H9 (cell line): ENCODE measurements around the gene PARM1. TPM values are rescaled to one million over a fixed set of nuclear protein-coding genes. Genes with fewer than 3 reads are reported as not detected.

Experiments used
- DNase-seq: peaks from one replicate; pipeline ENCODE4 v3.0.0-alpha.2; 2017
- H2AFZ ChIP-seq: one replicate; pipeline ENCODE4 v1.6.1; 2013; ENCODE audit warnings: mild to moderate bottlenecking, low read length, control low read depth, moderate library complexity
- H2AK5ac ChIP-seq: 2 replicates; pipeline ENCODE4 v1.6.1; 2013; ENCODE audit warnings: low read length, control low read depth, mixed read lengths; ENCODE audit not compliant: insufficient read length
- H2BK120ac ChIP-seq: one replicate; pipeline ENCODE4 v1.6.1; 2013; ENCODE audit warnings: low read depth, mild to moderate bottlenecking, low read length, control low read depth, inconsistent platforms; ENCODE audit not compliant: poor library complexity, severe bottlenecking
- H2BK12ac ChIP-seq: 2 replicates; pipeline ENCODE4 v1.6.1; 2013; ENCODE audit warnings: low read length, control low read depth, mixed read lengths, low read depth; ENCODE audit not compliant: insufficient read length
- H2BK15ac ChIP-seq: 2 replicates; pipeline ENCODE4 v1.6.1; 2013; ENCODE audit warnings: low read depth, low read length, control low read depth
- H2BK20ac ChIP-seq: one replicate; pipeline ENCODE4 v1.6.1; 2013; ENCODE audit warnings: low read depth, mild to moderate bottlenecking, low read length, control low read depth, inconsistent platforms; ENCODE audit not compliant: poor library complexity, severe bottlenecking
- H2BK5ac ChIP-seq: 2 replicates; pipeline ENCODE4 v1.6.1; 2013; ENCODE audit warnings: low read length, control low read depth, mixed read lengths; ENCODE audit not compliant: insufficient read length
- H3K14ac ChIP-seq: 2 replicates; pipeline ENCODE4 v1.6.1; 2013; ENCODE audit warnings: low read length, control low read depth; ENCODE audit not compliant: insufficient read depth
- H3K18ac ChIP-seq: 2 replicates; pipeline ENCODE4 v1.6.1; 2013; ENCODE audit warnings: low read depth, mild to moderate bottlenecking, mixed read lengths, low read length, control low read depth; ENCODE audit not compliant: insufficient read length
- H3K23ac ChIP-seq: 2 replicates; pipeline ENCODE4 v1.6.1; 2013; ENCODE audit warnings: low read length, control low read depth, mixed read lengths, low read depth; ENCODE audit not compliant: insufficient read length
- H3K23me2 ChIP-seq: 2 replicates; pipeline ENCODE4 v1.6.1; 2013; ENCODE audit warnings: low read depth, mild to moderate bottlenecking, mixed read lengths, low read length, control low read depth; ENCODE audit not compliant: insufficient read length, poor library complexity, severe bottlenecking
- H3K27ac ChIP-seq: 2 replicates; pipeline ENCODE4 v1.5.1; 2013; ENCODE audit warnings: low read length, control low read depth, mixed read lengths, low read depth; ENCODE audit not compliant: insufficient read length
- H3K27me3 ChIP-seq: 2 replicates; pipeline ENCODE4 v1.6.1; 2013; ENCODE audit warnings: low read length, control low read depth, inconsistent platforms; ENCODE audit not compliant: insufficient read depth
- H3K4ac ChIP-seq: 2 replicates; pipeline ENCODE4 v1.6.1; 2013; ENCODE audit warnings: low read depth, mild to moderate bottlenecking, control low read depth, inconsistent platforms, low read length, moderate library complexity
- H3K4me1 ChIP-seq: 2 replicates; pipeline ENCODE4 v1.6.1; 2013; ENCODE audit warnings: low read length, control low read depth, inconsistent platforms; ENCODE audit not compliant: insufficient read depth
- H3K4me2 ChIP-seq: 2 replicates; pipeline ENCODE4 v1.6.1; 2013; ENCODE audit warnings: low read length, control low read depth, mixed read lengths; ENCODE audit not compliant: insufficient read length, insufficient read depth
- H3K56ac ChIP-seq: 2 replicates; pipeline ENCODE4 v1.6.1; 2013; ENCODE audit warnings: low read depth, mild to moderate bottlenecking, mixed read lengths, low read length, control low read depth; ENCODE audit not compliant: insufficient read length
- H3K79me1 ChIP-seq: 2 replicates; pipeline ENCODE4 v1.6.1; 2013; ENCODE audit warnings: low read depth, mild to moderate bottlenecking, moderate library complexity, low read length, control low read depth, inconsistent platforms; ENCODE audit not compliant: insufficient read depth, poor library complexity, severe bottlenecking
- H3K79me2 ChIP-seq: 2 replicates; pipeline ENCODE4 v1.6.1; 2013; ENCODE audit warnings: low read length, control low read depth, inconsistent platforms; ENCODE audit not compliant: insufficient read depth
- H3K9ac ChIP-seq: 2 replicates; pipeline ENCODE4 v1.6.1; 2013; ENCODE audit warnings: low read length, control low read depth, mixed read lengths; ENCODE audit not compliant: insufficient read length; ENCODE audit errors: extremely low read depth
- H3K9me3 ChIP-seq: one replicate; pipeline ENCODE4 v1.6.1; 2013; ENCODE audit warnings: low read depth, low read length, inconsistent platforms; ENCODE audit not compliant: control insufficient read depth
- H3T11ph ChIP-seq: one replicate; pipeline ENCODE4 v1.6.1; 2013; ENCODE audit warnings: mild to moderate bottlenecking, low read length, control low read depth, inconsistent platforms
- H4K20me1 ChIP-seq: one replicate; pipeline ENCODE4 v1.6.1; 2013; ENCODE audit not compliant: control insufficient read depth, insufficient read length, insufficient read depth
- H4K5ac ChIP-seq: 2 replicates; pipeline ENCODE4 v1.6.1; 2013; ENCODE audit warnings: low read depth, mild to moderate bottlenecking, mixed read lengths, low read length, control low read depth; ENCODE audit not compliant: insufficient read length
- H4K8ac ChIP-seq: replicated peaks from 2 replicates; pipeline ENCODE4 v1.6.1; 2013; ENCODE audit warnings: low read length, control low read depth, mixed read lengths, low read depth; ENCODE audit not compliant: insufficient read length
- H4K91ac ChIP-seq: 2 replicates; pipeline ENCODE4 v1.6.1; 2013; ENCODE audit warnings: low read depth, mild to moderate bottlenecking, moderate library complexity, mixed read lengths, low read length, control low read depth; ENCODE audit not compliant: insufficient read length
- H3K27ac Mint-ChIP-seq, 3 experiments: 2 replicates in 2 of 3; 3 replicates in 1 of 3; pipeline ENCODE4 v1.8.0; 2020 to 2021; ENCODE audit warnings: mixed read lengths in 3 of 3, mild to moderate bottlenecking in 1 of 3, moderate library complexity in 1 of 3
- H3K27me3 Mint-ChIP-seq: 2 replicates; pipeline ENCODE4 v1.8.0; 2021; ENCODE audit warnings: low read depth, mild to moderate bottlenecking, moderate library complexity, mixed read lengths
- H3K36me3 Mint-ChIP-seq, 3 experiments: 2 replicates in 2 of 3; 3 replicates in 1 of 3; pipeline ENCODE4 v1.8.0; 2020 to 2021; ENCODE audit warnings: low read depth in 3 of 3, mixed read lengths in 3 of 3; ENCODE audit not compliant: insufficient read depth in 1 of 3
- H3K4me1 Mint-ChIP-seq, 2 experiments: 2 replicates each; pipeline ENCODE4 v1.8.0; 2020; ENCODE audit warnings: mixed read lengths in 2 of 2
- H3K4me3 Mint-ChIP-seq, 2 experiments: 2 replicates in 1 of 2; 3 replicates in 1 of 2; pipeline ENCODE4 v1.8.0; 2020 to 2021; ENCODE audit warnings: mild to moderate bottlenecking in 2 of 2, mixed read lengths in 2 of 2, moderate library complexity in 1 of 2
- H3K9me3 Mint-ChIP-seq, 2 experiments: 2 replicates in 1 of 2; 3 replicates in 1 of 2; pipeline ENCODE4 v1.8.0; 2020; ENCODE audit warnings: mild to moderate bottlenecking in 2 of 2, mixed read lengths in 2 of 2, moderate library complexity in 1 of 2
- total RNA-seq: library from RNA; stranded (reverse); gene quantifications from 2 replicates; pipeline ENCODE4 v1.2.1, GENCODE V29; 2021
- TF ChIP-seq, protein P1 (sequence below): fragments of 200-600 bp; sonication (generic); conservative IDR thresholded peaks from 3 replicates; pipeline ENCODE4 v1.8.0; 2021; ENCODE audit warnings: antibody characterized with exemption, mild to moderate bottlenecking

PARM1 gene
- total RNA-seq, 1 experiment from 2014 or later, result 2.0 TPM

DNA sequence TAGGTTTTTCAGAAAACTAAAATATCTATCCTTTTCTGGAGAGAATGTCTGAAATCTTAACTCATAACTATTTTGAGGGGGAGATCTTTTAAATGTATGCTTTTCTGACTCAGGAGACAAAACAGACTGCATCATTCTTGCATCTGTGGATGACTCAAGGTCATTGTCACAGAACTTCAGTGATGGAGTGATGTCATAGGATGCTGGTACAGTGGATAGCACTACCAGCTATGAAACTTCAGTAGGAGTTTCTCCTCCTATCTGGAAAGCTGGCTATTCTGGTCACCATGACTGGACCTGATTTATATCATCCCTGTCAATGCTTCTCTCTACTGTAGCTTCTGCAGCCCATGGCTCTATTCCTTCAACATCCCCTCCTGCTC lies 50.3 kb downstream of the PARM1 start:
- TF ChIP-seq, protein P1, sequence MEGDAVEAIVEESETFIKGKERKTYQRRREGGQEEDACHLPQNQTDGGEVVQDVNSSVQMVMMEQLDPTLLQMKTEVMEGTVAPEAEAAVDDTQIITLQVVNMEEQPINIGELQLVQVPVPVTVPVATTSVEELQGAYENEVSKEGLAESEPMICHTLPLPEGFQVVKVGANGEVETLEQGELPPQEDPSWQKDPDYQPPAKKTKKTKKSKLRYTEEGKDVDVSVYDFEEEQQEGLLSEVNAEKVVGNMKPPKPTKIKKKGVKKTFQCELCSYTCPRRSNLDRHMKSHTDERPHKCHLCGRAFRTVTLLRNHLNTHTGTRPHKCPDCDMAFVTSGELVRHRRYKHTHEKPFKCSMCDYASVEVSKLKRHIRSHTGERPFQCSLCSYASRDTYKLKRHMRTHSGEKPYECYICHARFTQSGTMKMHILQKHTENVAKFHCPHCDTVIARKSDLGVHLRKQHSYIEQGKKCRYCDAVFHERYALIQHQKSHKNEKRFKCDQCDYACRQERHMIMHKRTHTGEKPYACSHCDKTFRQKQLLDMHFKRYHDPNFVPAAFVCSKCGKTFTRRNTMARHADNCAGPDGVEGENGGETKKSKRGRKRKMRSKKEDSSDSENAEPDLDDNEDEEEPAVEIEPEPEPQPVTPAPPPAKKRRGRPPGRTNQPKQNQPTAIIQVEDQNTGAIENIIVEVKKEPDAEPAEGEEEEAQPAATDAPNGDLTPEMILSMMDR, result no peak
- H3K4ac ChIP-seq, result no peak overlapping the region
- H3K79me2 ChIP-seq, result no peaks in the 10 kb centered on the region
- H2AK5ac ChIP-seq, result no peak overlapping the region
- no peak overlapping the region for H4K5ac ChIP-seq
- H3K4me1 ChIP-seq, result no peaks in the 10 kb centered on the region
- no peak overlapping the region for H2BK20ac ChIP-seq
- H3K14ac ChIP-seq, result no peak overlapping the region
- H3K79me1 ChIP-seq, result no peaks in the 10 kb centered on the region
- H2BK5ac ChIP-seq, result no peak overlapping the region
- no peak overlapping the region for H3K9ac ChIP-seq
- no peak overlapping the region for H4K8ac ChIP-seq
- H3K4me3 Mint-ChIP-seq, result no peak overlapping the region
- no peak overlapping the region for H3K27ac Mint-ChIP-seq
- H2AFZ ChIP-seq, result no peak overlapping the region
- H3K18ac ChIP-seq, result no peak overlapping the region
- no peak for DNase-seq
- peaks cover 2 to 7% (median 4%) of the 10 kb centered on the region in 3 experiments; a peak in 5 of 7 replicates for H3K36me3 Mint-ChIP-seq
- H3K9me3 Mint-ChIP-seq, result peaks cover 5 to 13% of the 10 kb centered on the region in 2 experiments; a peak in 4 of 5 replicates
- no peaks in the 10 kb centered on the region for H3K23me2 ChIP-seq
- no peaks in the 10 kb centered on the region for H3K27me3 Mint-ChIP-seq
- no peak overlapping the region for H2BK12ac ChIP-seq
- no peak overlapping the region for H3K23ac ChIP-seq
- no peaks in the 10 kb centered on the region for H3K4me1 Mint-ChIP-seq
- no peak overlapping the region for H3K27ac ChIP-seq
- no peaks in the 10 kb centered on the region for H3K27me3 ChIP-seq
- no peak overlapping the region for H3T11ph ChIP-seq
- no peak overlapping the region for H3K56ac ChIP-seq
- no peak overlapping the region for H2BK15ac ChIP-seq
- H3K9me3 ChIP-seq, result no peaks in the 10 kb centered on the region
- H3K4me2 ChIP-seq, result no peak overlapping the region
- no peaks in the 10 kb centered on the region for H4K20me1 ChIP-seq
- H2BK120ac ChIP-seq, result no peak overlapping the region
- H4K91ac ChIP-seq, result no peak overlapping the region
